MM.1S (cell line): ENCODE data around the gene DDAH1.

Experiments used
- DNase-seq: peaks from one replicate; pipeline ENCODE4 v3.0.0-alpha.2; 2015
- H2AFZ ChIP-seq: fragments of 300-600 bp; sonication (generic); 2 replicates; pipeline ENCODE4 v1.6.0; 2016; ENCODE audit warnings: antibody characterized with exemption, low read length
- H3F3A ChIP-seq: fragments of 300-600 bp; sonication (generic); 2 replicates; pipeline ENCODE4 v1.6.1; 2016; ENCODE audit warnings: mild to moderate bottlenecking, antibody characterized with exemption, low read length, moderate library complexity, mixed read lengths; ENCODE audit not compliant: insufficient read depth
- H3K27ac ChIP-seq: fragments of 300-600 bp; sonication (generic); 2 replicates; pipeline ENCODE4 v1.5.1; 2016; ENCODE audit warnings: mild to moderate bottlenecking, low read length
- H3K27me3 ChIP-seq: fragments of 300-600 bp; sonication (generic); replicated peaks from 2 replicates; pipeline ENCODE4 v1.6.0; 2016; ENCODE audit warnings: low read length; ENCODE audit not compliant: insufficient read depth
- H3K36me3 ChIP-seq: fragments of 300-600 bp; sonication (generic); replicated peaks from 2 replicates; pipeline ENCODE4 v1.6.1; 2016; ENCODE audit warnings: mild to moderate bottlenecking, low read length, mixed read lengths; ENCODE audit not compliant: insufficient read depth
- H3K4me1 ChIP-seq: fragments of 300-600 bp; sonication (generic); 2 replicates; pipeline ENCODE4 v1.6.1; 2016; ENCODE audit warnings: low read length, mixed read lengths
- H3K4me2 ChIP-seq: fragments of 300-600 bp; sonication (generic); 2 replicates; pipeline ENCODE4 v1.6.0; 2016; ENCODE audit warnings: low read depth, low read length
- H3K4me3 ChIP-seq: fragments of 300-600 bp; sonication (generic); 2 replicates; pipeline ENCODE4 v1.5.1; 2016; ENCODE audit warnings: low read length, mixed read lengths
- H3K79me2 ChIP-seq: fragments of 300-600 bp; sonication (generic); 2 replicates; pipeline ENCODE4 v1.6.1; 2016; ENCODE audit warnings: mixed run types, low read length, mixed read lengths
- H3K9ac ChIP-seq: fragments of 300-600 bp; sonication (generic); 2 replicates; pipeline ENCODE4 v1.6.1; 2016; ENCODE audit warnings: low read length, mixed read lengths
- H3K9me2 ChIP-seq: fragments of 300-600 bp; sonication (generic); replicated peaks from 2 replicates; pipeline ENCODE4 v1.6.1; 2016; ENCODE audit warnings: mild to moderate bottlenecking, low read length, mixed read lengths; ENCODE audit not compliant: insufficient read depth
- H3K9me3 ChIP-seq: fragments of 300-600 bp; sonication (generic); replicated peaks from 2 replicates; pipeline ENCODE4 v1.6.1; 2016; ENCODE audit warnings: mild to moderate bottlenecking, low read length, mixed read lengths; ENCODE audit not compliant: insufficient read depth
- H4K20me1 ChIP-seq: fragments of 300-600 bp; sonication (generic); 2 replicates; pipeline ENCODE4 v1.6.1; 2016; ENCODE audit warnings: mild to moderate bottlenecking, low read length, moderate library complexity, mixed read lengths; ENCODE audit not compliant: insufficient read depth
- CTCF ChIP-seq: fragments of 300-600 bp; sonication (generic); IDR thresholded peaks from 2 replicates; pipeline ENCODE4 v1.5.1; 2016; ENCODE audit warnings: antibody characterized with exemption, low read length, mixed read lengths
- EZH2 ChIP-seq: fragments of 300-600 bp; sonication (generic); optimal IDR thresholded peaks from 2 replicates; pipeline ENCODE3; 2017; ENCODE audit warnings: low read depth, mild to moderate bottlenecking, antibody characterized with exemption, low read length, mixed read lengths
- EZH2phosphoT487 ChIP-seq: fragments of 300-600 bp; sonication (generic); IDR thresholded peaks from 2 replicates; pipeline ENCODE4 v1.6.1; 2018; ENCODE audit warnings: antibody characterized with exemption, low read length

DDAH1 gene

GRCh38 chr1:85406887-85407533 lies 57.9 kb downstream of the DDAH1 start:
- Histone ChIP-seq H3K27ac (no peak overlapping the region), H3K9ac (no peak overlapping the region), H3K36me3 (no peaks in the 10 kb centered on the region), H2AFZ (no peak overlapping the region), H3K4me2 (no peak overlapping the region), H3K27me3 (no peaks in the 10 kb centered on the region), H3K79me2 (no peaks in the 10 kb centered on the region), H3K4me3 (no peak overlapping the region), H3F3A (no peaks in the 10 kb centered on the region), H3K4me1 (no peaks in the 10 kb centered on the region), H3K9me2 (no peaks in the 10 kb centered on the region), H3K9me3 (no peaks in the 10 kb centered on the region), H4K20me1 (no peaks in the 10 kb centered on the region)
- no peak for DNase-seq
- no peak for TF ChIP-seq CTCF

GRCh38 chr1:85406081-85406480 lies 58.9 kb downstream of the DDAH1 start:
- no peak overlapping the region for H3K27ac ChIP-seq
- TF ChIP-seq EZH2 = no peak
- TF ChIP-seq EZH2phosphoT487 = no peak
- no peak for TF ChIP-seq CTCF
- no peak for DNase-seq
- H4K20me1 ChIP-seq = no peaks in the 10 kb centered on the region
- H3K4me1 ChIP-seq = no peaks in the 10 kb centered on the region
- H3K9me2 ChIP-seq = no peaks in the 10 kb centered on the region
- no peak overlapping the region for H3K4me3 ChIP-seq
- no peaks in the 10 kb centered on the region for H3K9me3 ChIP-seq
- H3K36me3 ChIP-seq = no peaks in the 10 kb centered on the region
- no peak overlapping the region for H2AFZ ChIP-seq
- no peaks in the 10 kb centered on the region for H3F3A ChIP-seq
- no peak overlapping the region for H3K9ac ChIP-seq
- H3K27me3 ChIP-seq = no peaks in the 10 kb centered on the region
- H3K79me2 ChIP-seq = no peaks in the 10 kb centered on the region
- H3K4me2 ChIP-seq = no peak overlapping the region

DNA sequence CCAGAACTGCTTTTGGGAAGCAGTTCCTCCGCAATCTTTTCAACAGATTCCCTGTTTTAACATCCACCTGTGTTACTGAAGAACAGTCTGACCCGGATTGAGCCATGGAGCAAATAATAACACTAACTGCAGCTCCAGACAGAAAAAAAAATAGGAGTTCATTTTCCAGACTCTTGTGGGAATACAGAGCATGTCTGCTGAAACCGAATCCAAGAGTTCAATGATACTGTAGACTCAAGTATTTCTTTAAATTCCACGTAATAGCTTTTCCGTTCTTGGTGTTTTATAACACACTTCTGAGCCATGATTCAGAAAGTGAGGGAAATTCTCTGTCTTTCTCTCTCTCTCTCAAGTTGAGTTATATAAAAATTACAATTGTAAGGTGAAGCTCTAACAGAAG lies 60.6 kb downstream of the DDAH1 start:
- Histone ChIP-seq H3K27ac (no peak overlapping the region), H3K79me2 (no peaks in the 10 kb centered on the region), H3K9me2 (no peaks in the 10 kb centered on the region)

More for the DNA sequence above, 60.6 kb downstream of the DDAH1 start:
- Histone ChIP-seq H3K4me2 (no peak overlapping the region), H2AFZ (no peak overlapping the region), H3K27me3 (no peaks in the 10 kb centered on the region), H3K9ac (no peak overlapping the region), H3F3A (no peaks in the 10 kb centered on the region), H3K4me3 (no peak overlapping the region), H3K4me1 (no peaks in the 10 kb centered on the region), H4K20me1 (no peaks in the 10 kb centered on the region), H3K9me3 (no peaks in the 10 kb centered on the region), H3K36me3 (no peaks in the 10 kb centered on the region)
- no peak for TF ChIP-seq CTCF
- TF ChIP-seq EZH2phosphoT487 = no peak
- no peak for TF ChIP-seq EZH2
- no peak for DNase-seq
